ENCODE data around the gene SDHB. TPM values are rescaled to one million over a fixed set of nuclear protein-coding genes. Genes with fewer than 3 reads are reported as not detected.

The SDHB gene
- total RNA-seq, 4 donors from 2014 or later = 53.0 to 152 (median 74.7) TPM

GRCh38 chr1:16979475-16980327 lies 74.1 kb downstream of the SDHB start:
- peak; percentile 53 to 67 for DNase-seq
- no peak for TF ChIP-seq CTCF (IDR thresholded peaks at IDR 0.05)
- no peak for TF ChIP-seq POLR2A (IDR thresholded peaks at IDR 0.05)
- H3K4me1 ChIP-seq = no peaks in the 10 kb centered on the region

GRCh38 chr1:16978567-16979474 lies 75.0 kb downstream of the SDHB start:
- DNase-seq = peak; percentile 85 to 87
- H3K27me3 ChIP-seq = no peaks in the 10 kb centered on the region
- H3K4me1 ChIP-seq = no peaks in the 10 kb centered on the region
- H3K4me3 ChIP-seq = peak overlapping the region; percentile 38 to 76
- no peaks in the 10 kb centered on the region for H3K9me3 ChIP-seq
- H3K27ac ChIP-seq = peak overlapping the region; percentile 87 to 96
- intact Hi-C loops (cut with DNase I; ENCODE audit: low total_unique reads) = no loop called here
- H3K36me3 ChIP-seq = no peaks in the 10 kb centered on the region
- TF ChIP-seq CTCF (IDR thresholded peaks at IDR 0.05) = no peak
- peak in 1 of 2 donors; percentile 56 for TF ChIP-seq POLR2A (IDR thresholded peaks at IDR 0.05)

More at GRCh38 chr1:16979475-16980327, 74.1 kb downstream of the SDHB start:
- peak overlapping the region; percentile 38 to 76 for H3K4me3 ChIP-seq
- intact Hi-C loops (cut with DNase I; ENCODE audit: low total_unique reads) = no loop called here
- no peaks in the 10 kb centered on the region for H3K36me3 ChIP-seq
- H3K27me3 ChIP-seq = no peaks in the 10 kb centered on the region
- H3K27ac ChIP-seq = peak overlapping the region; percentile 87 to 96
- H3K9me3 ChIP-seq = no peaks in the 10 kb centered on the region

DNA sequence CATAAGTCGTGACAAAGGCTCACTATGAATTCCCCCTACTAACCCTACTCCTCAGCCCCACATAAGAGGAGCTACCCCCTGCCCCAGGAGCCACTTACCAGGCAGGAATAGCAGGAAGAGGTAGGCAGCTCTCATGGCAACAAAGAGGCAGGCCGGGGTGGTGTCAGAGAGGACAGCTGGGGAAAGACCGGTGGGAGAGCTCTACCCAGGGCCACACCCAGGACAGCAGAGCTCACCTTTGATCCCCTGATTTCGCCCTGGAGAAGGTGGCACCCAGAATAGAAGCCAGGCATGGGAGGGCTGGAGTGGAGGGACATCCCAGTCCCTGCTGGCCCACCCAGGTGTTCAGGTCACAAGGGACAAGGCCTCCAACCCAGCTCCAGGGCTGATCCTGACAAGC lies 75.7 kb downstream of the SDHB start:
- Histone ChIP-seq H3K9me3 (no peaks in the 10 kb centered on the region), H3K27ac (peak overlapping the region; percentile 87 to 96), H3K4me1 (no peaks in the 10 kb centered on the region), H3K36me3 (no peaks in the 10 kb centered on the region), H3K27me3 (no peaks in the 10 kb centered on the region), H3K4me3 (no peak overlapping the region)
- intact Hi-C loops (cut with DNase I; ENCODE audit: low total_unique reads) = no loop called here
- DNase-seq = no peak
- TF ChIP-seq CTCF (IDR thresholded peaks at IDR 0.05) (no peak), POLR2A (IDR thresholded peaks at IDR 0.05) (no peak)

GRCh38 chr1:16977377-16977776 lies 76.5 kb downstream of the SDHB start:
- DNase-seq = no peak
- H3K27me3 ChIP-seq = no peaks in the 10 kb centered on the region
- H3K4me3 ChIP-seq = no peak overlapping the region
- H3K4me1 ChIP-seq = no peaks in the 10 kb centered on the region
- no peaks in the 10 kb centered on the region for H3K36me3 ChIP-seq
- H3K9me3 ChIP-seq = no peaks in the 10 kb centered on the region
- intact Hi-C loops (cut with DNase I; ENCODE audit: low total_unique reads) = no loop called here
- TF ChIP-seq CTCF (IDR thresholded peaks at IDR 0.05) (no peak), POLR2A (IDR thresholded peaks at IDR 0.05) (no peak)
- H3K27ac ChIP-seq = peak overlapping the region in 1 of 2 donors; percentile 87

Measured in uterus (tissue), 4 donors.